Caco-2 (cell line): ENCODE measurements around the gene POLR2H. TPM values are rescaled to one million over a fixed set of nuclear protein-coding genes. Genes with fewer than 3 reads are reported as not detected.

Experiments
- BruUV-seq: library from RNA; stranded (reverse); fragments of 400-500 nt; replicated peaks from 2 replicates; lab custom pipeline; 2021; lab: Mats Ljungman, UMichigan
- CTCF ChIA-PET: fragments of 300-600 bp; sonication (Branson Sonifier 250); formaldehyde crosslinking; loops from one replicate; lab custom pipeline; 2022; ENCODE audit warnings: antibody characterized with exemption; lab: Charles Lee
- POLR2A ChIA-PET: fragments of 300-600 bp; sonication (Branson Sonifier 250); formaldehyde crosslinking; loops from one replicate; lab custom pipeline; 2022; ENCODE audit warnings: antibody characterized with exemption; lab: Charles Lee
- DNase-seq, 2 experiments: peaks; one replicate each; pipeline versions ENCODE4 v3.0.0 to v3.0.0-alpha.2; 2020 to 2022
- H3K27me3 ChIP-seq: replicated peaks from 2 replicates; pipeline ENCODE4 v1.6.0; 2011; ENCODE audit warnings: low read length; ENCODE audit not compliant: control insufficient read depth, insufficient read depth
- H3K36me3 ChIP-seq: 2 replicates; pipeline ENCODE4 v1.5.1; 2011; ENCODE audit warnings: low read length; ENCODE audit not compliant: control insufficient read depth, insufficient read depth
- H3K4me1 ChIP-seq: fragments of 250-450 bp; sonication (Bioruptor Pico); 2 replicates; pipeline ENCODE4 v1.5.1; 2020; ENCODE audit warnings: mild to moderate bottlenecking
- H3K4me3 ChIP-seq: 2 replicates; pipeline ENCODE4 v1.5.1; 2011; ENCODE audit warnings: low read depth, mild to moderate bottlenecking, control low read depth, low read length
- H3K9me3 ChIP-seq: fragments of 250-450 bp; sonication (Bioruptor Pico); 2 replicates; pipeline ENCODE4 v1.5.1; 2020; ENCODE audit warnings: mild to moderate bottlenecking, moderate library complexity
- H3K27ac Mint-ChIP-seq: one replicate; pipeline ENCODE4 v1.8.0; 2022; ENCODE audit warnings: mixed read lengths; ENCODE audit not compliant: unreplicated experiment
- H3K27me3 Mint-ChIP-seq: one replicate; pipeline ENCODE4 v1.8.0; 2022; ENCODE audit warnings: mixed read lengths; ENCODE audit not compliant: insufficient read depth, unreplicated experiment
- H3K36me3 Mint-ChIP-seq: one replicate; pipeline ENCODE4 v1.8.0; 2022; ENCODE audit warnings: mild to moderate bottlenecking, mixed read lengths; ENCODE audit not compliant: insufficient read depth, unreplicated experiment
- H3K4me1 Mint-ChIP-seq: one replicate; pipeline ENCODE4 v1.8.0; 2022; ENCODE audit warnings: low read depth, mixed read lengths; ENCODE audit not compliant: unreplicated experiment
- H3K4me3 Mint-ChIP-seq: one replicate; pipeline ENCODE4 v1.8.0; 2022; ENCODE audit warnings: mild to moderate bottlenecking, moderate library complexity, mixed read lengths; ENCODE audit not compliant: unreplicated experiment
- H3K9me3 Mint-ChIP-seq: one replicate; pipeline ENCODE4 v1.8.0; 2022; ENCODE audit warnings: mixed read lengths; ENCODE audit not compliant: unreplicated experiment
- intact Hi-C: fragments of 100-400 bp; cut with micrococcal nuclease; formaldehyde crosslinking; loops from one replicate; pipeline ENCODE4 v1.10.0; 2022; ENCODE audit not compliant: unreplicated experiment
- total RNA-seq: library from RNA; stranded (reverse); gene quantifications from 2 replicates; pipeline ENCODE4 v1.2.3, GENCODE V29; 2022
- TF ChIP-seq, protein P1 (sequence below), 2 experiments: fragments of 200-600 bp in 1 of 2; IDR thresholded peaks; 1 replicate in 1 of 2; 2 replicates in 1 of 2; pipeline versions ENCODE4 v1.5.1 to v1.8.0; 2011 to 2022; ENCODE audit warnings: antibody characterized with exemption in 1 of 2, control low read depth in 1 of 2, inconsistent platforms in 1 of 2, low read depth in 1 of 2, low read length in 1 of 2, mild to moderate bottlenecking in 1 of 2, moderate library complexity in 1 of 2; ENCODE audit not compliant: insufficient read depth in 1 of 2, severe bottlenecking in 1 of 2, unreplicated experiment in 1 of 2

Gene POLR2H
- total RNA-seq, 1 experiment from 2014 or later, result 101 TPM

DNA sequence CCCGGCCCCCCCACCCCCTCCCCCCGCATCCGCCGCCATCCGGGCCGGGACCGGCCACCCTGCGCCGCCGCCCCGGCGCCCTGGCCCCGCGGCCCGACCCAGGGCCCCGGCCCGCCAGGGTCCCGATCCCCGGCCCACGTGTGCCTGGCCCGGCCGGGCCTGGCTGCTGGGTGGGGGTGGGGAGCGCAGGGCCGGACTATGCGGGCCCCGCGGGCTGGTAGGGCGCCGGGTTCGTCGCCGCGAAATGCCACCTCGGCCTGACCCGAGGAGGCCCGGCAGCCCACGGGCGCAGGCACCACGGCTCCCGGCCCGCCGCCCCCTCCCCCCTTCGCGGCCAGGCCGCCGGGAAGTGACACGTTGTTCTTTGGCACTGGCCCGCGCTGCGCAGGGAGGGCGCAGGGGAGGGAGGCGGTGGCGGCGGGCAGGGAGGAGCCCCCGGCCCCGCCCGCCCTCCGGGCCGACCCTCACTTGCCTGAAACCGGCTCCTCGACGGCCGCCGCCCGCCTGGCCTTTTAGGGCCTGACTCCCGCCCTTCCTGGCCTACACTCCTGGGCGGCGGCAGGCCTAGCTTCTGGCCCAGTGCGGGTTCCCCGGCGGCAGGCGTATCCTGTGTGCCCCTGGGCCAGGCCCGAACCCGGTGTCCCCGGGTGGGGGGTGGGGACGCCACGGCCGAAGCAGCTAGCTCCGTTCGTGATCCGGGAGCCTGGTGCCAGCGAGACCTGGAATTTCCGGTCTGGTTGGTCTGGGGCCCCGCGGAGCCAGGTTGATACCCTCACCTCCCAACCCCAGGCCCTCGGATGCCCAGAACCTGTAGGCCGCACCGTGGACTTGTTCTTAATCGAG, 46.6 kb upstream of the POLR2H start:
- H3K27me3 Mint-ChIP-seq, result no peaks in the 10 kb centered on the region
- no peaks in the 10 kb centered on the region for H3K9me3 ChIP-seq
- peak overlapping the region; percentile 85 for H3K4me3 Mint-ChIP-seq
- H3K4me1 ChIP-seq, result peaks cover 11% of the 10 kb centered on the region
- BruUV-seq, result no TSS peak
- TF ChIP-seq, protein P1, sequence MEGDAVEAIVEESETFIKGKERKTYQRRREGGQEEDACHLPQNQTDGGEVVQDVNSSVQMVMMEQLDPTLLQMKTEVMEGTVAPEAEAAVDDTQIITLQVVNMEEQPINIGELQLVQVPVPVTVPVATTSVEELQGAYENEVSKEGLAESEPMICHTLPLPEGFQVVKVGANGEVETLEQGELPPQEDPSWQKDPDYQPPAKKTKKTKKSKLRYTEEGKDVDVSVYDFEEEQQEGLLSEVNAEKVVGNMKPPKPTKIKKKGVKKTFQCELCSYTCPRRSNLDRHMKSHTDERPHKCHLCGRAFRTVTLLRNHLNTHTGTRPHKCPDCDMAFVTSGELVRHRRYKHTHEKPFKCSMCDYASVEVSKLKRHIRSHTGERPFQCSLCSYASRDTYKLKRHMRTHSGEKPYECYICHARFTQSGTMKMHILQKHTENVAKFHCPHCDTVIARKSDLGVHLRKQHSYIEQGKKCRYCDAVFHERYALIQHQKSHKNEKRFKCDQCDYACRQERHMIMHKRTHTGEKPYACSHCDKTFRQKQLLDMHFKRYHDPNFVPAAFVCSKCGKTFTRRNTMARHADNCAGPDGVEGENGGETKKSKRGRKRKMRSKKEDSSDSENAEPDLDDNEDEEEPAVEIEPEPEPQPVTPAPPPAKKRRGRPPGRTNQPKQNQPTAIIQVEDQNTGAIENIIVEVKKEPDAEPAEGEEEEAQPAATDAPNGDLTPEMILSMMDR (IDR thresholded peaks at IDR 0.05; ENCODE audit: insufficient read depth in 1 of 2, low read depth in 1 of 2, low read length in 1 of 2, severe bottlenecking in 1 of 2, unreplicated experiment in 1 of 2), result no peak
- H3K4me3 ChIP-seq, result peak overlapping the region; percentile 89
- intact Hi-C loops, result loop anchor here (1.0 kb wide), 2 partner anchors 16 to 48 kb away; partner anchors contain the start of gene PSMD2
- H3K36me3 ChIP-seq, result peaks cover 1% of the 10 kb centered on the region
- H3K27me3 ChIP-seq, result no peaks in the 10 kb centered on the region
- peaks cover 46% of the 10 kb centered on the region for H3K36me3 Mint-ChIP-seq
- POLR2A ChIA-PET, result no interaction called here
- peak overlapping the region; percentile 67 for H3K27ac Mint-ChIP-seq
- H3K9me3 Mint-ChIP-seq, result no peaks in the 10 kb centered on the region
- peaks cover 9% of the 10 kb centered on the region for H3K4me1 Mint-ChIP-seq
- CTCF ChIA-PET, result interaction anchor here (0.6 kb wide), 1 partner anchor 79 kb away, joined by 3 read pairs; no protein-coding TSS in a partner anchor
- peak; percentile 65 to 72 for DNase-seq

DNA sequence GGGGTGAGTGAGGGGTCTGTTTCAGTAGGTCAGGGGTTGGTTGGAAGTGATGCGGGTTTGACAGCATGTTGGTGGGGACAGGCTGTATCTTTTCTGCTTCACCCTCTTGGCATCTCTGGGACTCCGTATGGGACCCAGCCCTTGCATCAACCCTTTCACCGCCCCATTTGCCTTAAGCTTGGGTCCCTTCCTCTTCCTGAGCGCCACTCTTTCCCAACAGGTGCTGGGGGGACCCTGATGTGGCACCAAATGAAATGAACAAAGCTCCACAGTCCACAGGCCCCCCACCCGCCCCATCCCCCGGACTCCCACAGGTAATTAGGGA, 46.0 kb upstream of the POLR2H start:
- ChIA-PET CTCF (interaction anchor here (0.6 kb wide), 1 partner anchor 227 kb away, joined by 4 read pairs; no protein-coding TSS in a partner anchor), POLR2A (no interaction called here)
- no TSS peak for BruUV-seq

More for the DNA sequence above, 46.0 kb upstream of the POLR2H start:
- Mint-ChIP-seq H3K27me3 (no peaks in the 10 kb centered on the region), H3K36me3 (peaks cover 49% of the 10 kb centered on the region), H3K27ac (peak overlapping the region; percentile 67), H3K4me3 (peak overlapping the region; percentile 85), H3K9me3 (no peaks in the 10 kb centered on the region), H3K4me1 (peaks cover 9% of the 10 kb centered on the region)
- TF ChIP-seq, protein P1 (IDR thresholded peaks at IDR 0.05; ENCODE audit: insufficient read depth in 1 of 2, low read depth in 1 of 2, low read length in 1 of 2, severe bottlenecking in 1 of 2, unreplicated experiment in 1 of 2), result no peak
- H3K4me3 ChIP-seq, result peak overlapping the region; percentile 89
- H3K27me3 ChIP-seq, result no peaks in the 10 kb centered on the region
- peaks cover 1% of the 10 kb centered on the region for H3K36me3 ChIP-seq
- intact Hi-C loops, result no loop called here
- peaks cover 11% of the 10 kb centered on the region for H3K4me1 ChIP-seq
- no peaks in the 10 kb centered on the region for H3K9me3 ChIP-seq
- DNase-seq, result no peak
